OCI-LY3 (cell line): ENCODE measurements around the gene PGAP3.

ENCODE experiments used
- H2AFZ ChIP-seq: fragments of 200-600, 300-600 bp; shearing (Covaris generic); 2 replicates; pipeline ENCODE4 v1.6.0; 2014; ENCODE audit warnings: antibody characterized with exemption, low read depth, low read length
- H3K27ac ChIP-seq: fragments of 200-600, 300-600 bp; sonication (generic); 2 replicates; pipeline ENCODE4 v1.5.1; 2014; ENCODE audit warnings: mild to moderate bottlenecking, low read length, moderate library complexity, mixed read lengths
- H3K27me3 ChIP-seq: fragments of 200-600, 300-600 bp; sonication (generic); 2 replicates; pipeline ENCODE4 v1.6.1; 2014; ENCODE audit warnings: low read depth, low read length, mixed read lengths
- H3K36me3 ChIP-seq: fragments of 200-600, 300-600 bp; sonication (generic); replicated peaks from 2 replicates; pipeline ENCODE3; 2014; ENCODE audit warnings: low read depth, low read length, mixed read lengths
- H3K4me1 ChIP-seq: fragments of 300-600, 200-600 bp; sonication (generic); 2 replicates; pipeline ENCODE4 v1.6.1; 2014; ENCODE audit warnings: low read length, mixed read lengths
- H3K4me2 ChIP-seq: fragments of 200-600, 300-600 bp; sonication (generic); 2 replicates; pipeline ENCODE4 v1.6.1; 2014; ENCODE audit warnings: low read length, mixed read lengths
- H3K4me3 ChIP-seq: fragments of 300-600, 200-600 bp; sonication (generic); 2 replicates; pipeline ENCODE4 v1.5.1; 2014; ENCODE audit warnings: antibody characterized with exemption, mild to moderate bottlenecking, low read length, moderate library complexity
- H3K79me2 ChIP-seq: fragments of 300-600, 200-600 bp; shearing (Covaris generic); 2 replicates; pipeline ENCODE4 v1.6.1; 2014; ENCODE audit warnings: mild to moderate bottlenecking, low read length, mixed read lengths
- H3K9ac ChIP-seq: fragments of 300-600, 200-600 bp; shearing (Covaris generic); 2 replicates; pipeline ENCODE4 v1.6.0; 2014; ENCODE audit warnings: mild to moderate bottlenecking, low read length, moderate library complexity
- H3K9me3 ChIP-seq: fragments of 200-600, 300-600 bp; shearing (Covaris generic); 2 replicates; pipeline ENCODE4 v1.6.1; 2014; ENCODE audit warnings: low read length, mixed read lengths; ENCODE audit not compliant: insufficient read depth
- H4K20me1 ChIP-seq: fragments of 200-600, 300-600 bp; sonication (generic); 2 replicates; pipeline ENCODE4 v1.6.1; 2016; ENCODE audit warnings: low read length, mixed read lengths; ENCODE audit not compliant: insufficient read depth
- EZH2phosphoT487 ChIP-seq: fragments of 200-600 bp; shearing (Covaris generic); IDR thresholded peaks from 2 replicates; pipeline ENCODE4 v1.6.1; 2018; ENCODE audit warnings: antibody characterized with exemption, mixed run types, low read depth
- TF ChIP-seq, protein P1 (sequence below): fragments of 200-600, 300-600 bp; sonication (generic); IDR thresholded peaks from 2 replicates; pipeline ENCODE4 v1.5.1; 2014; ENCODE audit warnings: antibody characterized with exemption, low read length, low read depth

Gene PGAP3

DNA sequence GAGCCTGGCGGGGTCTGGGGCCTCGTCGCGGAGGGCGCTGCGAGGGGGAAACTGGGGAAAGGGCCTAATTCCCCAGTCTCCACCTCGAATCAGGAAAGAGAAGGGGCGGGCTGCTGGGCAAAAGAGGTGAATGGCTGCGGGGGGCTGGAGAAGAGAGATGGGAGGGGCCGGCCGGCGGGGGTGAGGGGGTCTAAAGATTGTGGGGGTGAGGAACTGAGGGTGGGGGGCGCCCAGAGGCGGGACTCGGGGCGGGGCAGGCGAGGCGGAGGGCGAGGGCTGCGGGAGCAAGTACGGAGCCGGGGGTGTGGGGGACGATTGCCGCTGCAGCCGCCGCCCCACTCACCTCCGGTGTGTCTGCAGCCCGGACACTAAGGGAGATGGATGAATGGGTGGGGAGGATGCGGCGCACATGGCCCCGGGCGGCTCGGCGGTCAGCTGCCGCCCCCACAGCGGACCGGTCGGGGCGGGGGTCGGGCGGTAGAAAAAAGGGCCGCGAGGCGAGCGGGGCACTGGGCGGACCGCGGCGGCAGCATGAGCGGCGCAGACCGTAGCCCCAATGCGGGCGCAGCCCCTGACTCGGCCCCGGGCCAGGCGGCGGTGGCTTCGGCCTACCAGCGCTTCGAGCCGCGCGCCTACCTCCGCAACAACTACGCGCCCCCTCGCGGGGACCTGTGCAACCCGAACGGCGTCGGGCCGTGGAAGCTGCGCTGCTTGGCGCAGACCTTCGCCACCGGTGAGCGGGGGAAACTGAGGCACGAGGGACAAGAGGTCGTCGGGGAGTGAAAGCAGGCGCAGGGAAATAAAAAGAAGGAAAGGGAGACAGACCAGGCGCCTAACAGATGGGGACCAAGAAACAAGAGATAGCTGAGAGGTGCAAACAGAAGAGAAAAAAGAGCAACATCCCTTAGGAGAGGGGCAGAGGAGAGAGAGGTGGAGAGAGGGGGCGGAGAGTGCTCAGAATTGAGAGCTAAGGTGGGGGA lies 19.6 kb downstream of the PGAP3 start, which contains the start of gene PNMT:
TSS of gene PNMT (plus strand) at position 509 of the 980 bp plus-strand sequence. CDS start at position 532, 23 bp downstream.
- Histone ChIP-seq H2AFZ (peak within 1 kb of the TSS; percentile 57), H3K4me3 (peak within 1 kb of the TSS; percentile 77), H3K27ac (no peak within 1 kb of the TSS), H3K27me3 (peaks cover 6% of the 10 kb centered on the region), H3K9ac (peak within 1 kb of the TSS; percentile 68), H3K9me3 (no peaks in the 10 kb centered on the region), H3K4me1 (peaks cover 52% of the 10 kb centered on the region), H3K79me2 (no peaks in the 10 kb centered on the region), H3K4me2 (peak within 1 kb of the TSS; percentile 90), H4K20me1 (no peaks in the 10 kb centered on the region), H3K36me3 (no peaks in the 10 kb centered on the region)
- no peak for TF ChIP-seq EZH2phosphoT487
- TF ChIP-seq, protein P1, sequence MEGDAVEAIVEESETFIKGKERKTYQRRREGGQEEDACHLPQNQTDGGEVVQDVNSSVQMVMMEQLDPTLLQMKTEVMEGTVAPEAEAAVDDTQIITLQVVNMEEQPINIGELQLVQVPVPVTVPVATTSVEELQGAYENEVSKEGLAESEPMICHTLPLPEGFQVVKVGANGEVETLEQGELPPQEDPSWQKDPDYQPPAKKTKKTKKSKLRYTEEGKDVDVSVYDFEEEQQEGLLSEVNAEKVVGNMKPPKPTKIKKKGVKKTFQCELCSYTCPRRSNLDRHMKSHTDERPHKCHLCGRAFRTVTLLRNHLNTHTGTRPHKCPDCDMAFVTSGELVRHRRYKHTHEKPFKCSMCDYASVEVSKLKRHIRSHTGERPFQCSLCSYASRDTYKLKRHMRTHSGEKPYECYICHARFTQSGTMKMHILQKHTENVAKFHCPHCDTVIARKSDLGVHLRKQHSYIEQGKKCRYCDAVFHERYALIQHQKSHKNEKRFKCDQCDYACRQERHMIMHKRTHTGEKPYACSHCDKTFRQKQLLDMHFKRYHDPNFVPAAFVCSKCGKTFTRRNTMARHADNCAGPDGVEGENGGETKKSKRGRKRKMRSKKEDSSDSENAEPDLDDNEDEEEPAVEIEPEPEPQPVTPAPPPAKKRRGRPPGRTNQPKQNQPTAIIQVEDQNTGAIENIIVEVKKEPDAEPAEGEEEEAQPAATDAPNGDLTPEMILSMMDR, result peak; percentile 62

DNA sequence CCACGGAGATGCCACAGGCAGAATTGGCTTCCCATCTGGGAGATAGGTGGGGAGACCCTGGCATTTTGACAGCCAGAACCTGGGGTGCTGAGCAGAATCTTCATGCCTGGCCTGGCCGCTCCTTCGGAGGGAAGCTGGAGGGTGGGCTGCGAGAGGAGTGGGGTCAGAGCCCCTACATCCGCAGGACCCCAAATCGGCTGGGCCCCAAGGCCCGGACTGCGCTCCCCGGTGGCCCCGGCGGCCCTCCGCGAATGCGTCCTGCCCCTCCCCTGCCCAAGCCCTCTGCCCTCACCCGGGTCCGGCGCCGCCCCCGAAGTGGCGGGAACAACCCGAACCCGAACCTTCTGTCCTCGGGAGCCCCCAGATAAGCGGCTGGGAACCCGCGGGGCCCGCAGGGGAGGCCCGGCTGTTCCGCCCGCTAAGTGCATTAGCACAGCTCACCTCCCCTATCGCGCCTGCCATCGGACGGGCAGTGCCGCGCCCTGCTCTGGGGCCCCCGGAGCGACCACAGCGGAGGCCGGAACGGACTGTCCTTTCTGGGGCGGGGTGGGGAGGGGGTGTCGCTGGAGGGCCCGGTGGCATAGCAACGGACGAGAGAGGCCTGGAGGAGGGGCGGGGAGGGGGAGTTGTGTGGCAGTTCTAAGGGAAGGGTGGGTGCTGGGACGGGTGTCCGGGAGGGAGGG lies 20.5 kb downstream of the PGAP3 start:
- Histone ChIP-seq H4K20me1 (no peaks in the 10 kb centered on the region), H2AFZ (no peak overlapping the region), H3K9ac (peak overlapping the region; percentile 68), H3K9me3 (no peaks in the 10 kb centered on the region), H3K4me1 (peaks cover 50% of the 10 kb centered on the region), H3K27me3 (peaks cover 6% of the 10 kb centered on the region), H3K4me3 (peak overlapping the region; percentile 77), H3K36me3 (no peaks in the 10 kb centered on the region), H3K4me2 (peak overlapping the region; percentile 90), H3K27ac (no peak overlapping the region), H3K79me2 (no peaks in the 10 kb centered on the region)
- TF ChIP-seq EZH2phosphoT487, result no peak
- TF ChIP-seq, protein P1, result no peak

DNA sequence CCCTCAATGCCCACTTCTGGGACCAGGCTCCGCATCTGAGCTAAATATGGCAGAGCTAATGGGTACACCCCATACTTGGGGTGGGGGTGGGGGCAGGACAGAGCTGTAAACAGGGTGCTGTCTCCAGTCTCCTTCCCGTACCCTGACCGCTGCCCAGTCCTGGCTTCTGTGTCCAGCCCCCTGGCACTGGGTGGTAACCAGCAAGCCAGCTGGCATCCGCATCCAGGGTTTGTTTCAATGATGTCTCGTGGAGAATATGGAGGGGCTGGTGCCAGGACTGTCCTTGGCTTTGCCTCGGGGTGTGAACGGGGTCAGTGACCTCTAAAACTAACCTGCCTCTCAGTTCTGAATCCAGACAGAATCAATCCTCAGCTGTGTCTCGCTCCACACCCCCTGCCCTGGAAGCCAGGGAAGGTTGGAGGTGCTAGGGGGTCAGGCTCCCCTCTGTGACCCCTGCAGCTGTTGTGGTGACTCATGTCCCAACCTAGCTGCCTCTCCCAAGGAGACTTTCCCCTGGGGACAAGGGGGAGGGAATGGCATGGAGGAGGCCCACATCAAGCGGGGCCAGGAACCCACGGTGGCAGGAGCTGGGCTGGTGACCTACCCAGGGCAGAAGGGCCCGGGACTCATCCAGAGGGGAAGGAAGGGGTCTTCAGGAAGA lies 21.1 kb downstream of the PGAP3 start:
- Histone ChIP-seq H2AFZ (no peak overlapping the region), H3K4me2 (peak overlapping the region; percentile 90), H3K27me3 (peaks cover 6% of the 10 kb centered on the region), H3K36me3 (no peaks in the 10 kb centered on the region), H4K20me1 (no peaks in the 10 kb centered on the region), H3K9ac (peak overlapping the region; percentile 68; the same call in 1 of the 2 replicates), H3K4me3 (peak overlapping the region; percentile 77; the same call in 1 of the 2 replicates), H3K9me3 (no peaks in the 10 kb centered on the region), H3K4me1 (peaks cover 43% of the 10 kb centered on the region), H3K79me2 (no peaks in the 10 kb centered on the region), H3K27ac (no peak overlapping the region)
- no peak for TF ChIP-seq EZH2phosphoT487
- TF ChIP-seq, protein P1, result no peak
